Measurements from ENCODE around the gene NEBL.

NEBL gene

DNA sequence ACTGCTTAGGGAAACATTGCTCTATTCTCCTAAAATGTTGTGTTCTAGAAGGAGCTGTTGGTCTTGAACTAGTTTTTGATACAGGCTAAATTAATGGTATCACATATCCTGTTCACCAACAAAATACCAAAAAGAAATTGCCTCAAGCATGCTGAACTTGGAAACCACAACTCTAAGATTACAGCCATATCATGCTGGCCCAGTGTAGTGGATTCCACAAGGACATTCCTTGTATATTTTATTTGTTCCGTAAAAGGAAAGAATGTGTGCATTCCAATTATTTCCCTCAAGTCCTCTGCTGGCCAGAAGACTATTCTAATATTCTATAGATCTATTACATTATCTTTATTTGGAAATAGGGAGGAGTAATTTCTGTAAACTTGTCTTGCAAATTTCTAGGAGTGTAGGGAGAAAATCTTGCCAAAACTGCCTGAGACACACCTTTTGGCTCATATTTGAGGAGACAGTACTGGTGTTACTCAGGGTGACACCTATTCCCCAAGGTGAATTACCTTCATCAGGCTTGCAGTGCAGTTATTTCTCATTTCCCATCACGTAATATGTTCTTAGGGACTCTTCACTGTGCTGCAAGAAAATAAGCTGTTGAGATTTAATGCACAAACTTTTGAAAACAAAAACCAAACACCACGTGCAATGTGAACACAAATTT is 1.9 kb upstream of the NEBL start:
- no peak for DNase-seq

DNA sequence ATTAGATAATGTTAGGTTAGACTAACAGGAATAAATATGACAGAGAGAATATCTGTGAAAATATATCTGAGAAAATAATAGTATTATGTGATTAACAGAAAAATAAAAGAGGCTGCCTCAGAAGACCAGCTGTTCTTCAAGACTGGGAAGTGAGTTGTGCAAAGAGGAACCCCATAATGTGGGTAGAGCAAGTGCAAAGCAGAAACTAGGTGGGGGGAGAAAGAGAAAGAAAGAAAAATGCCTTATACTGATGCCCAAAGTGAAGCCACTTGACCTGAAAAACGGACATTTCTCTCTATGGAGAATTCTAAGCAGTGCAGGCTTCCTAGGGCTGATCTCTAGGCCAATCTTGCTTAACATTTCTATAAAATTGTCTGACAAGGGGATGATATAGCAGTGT is 3.8 kb downstream of the NEBL start:
- no peak for DNase-seq

DNA sequence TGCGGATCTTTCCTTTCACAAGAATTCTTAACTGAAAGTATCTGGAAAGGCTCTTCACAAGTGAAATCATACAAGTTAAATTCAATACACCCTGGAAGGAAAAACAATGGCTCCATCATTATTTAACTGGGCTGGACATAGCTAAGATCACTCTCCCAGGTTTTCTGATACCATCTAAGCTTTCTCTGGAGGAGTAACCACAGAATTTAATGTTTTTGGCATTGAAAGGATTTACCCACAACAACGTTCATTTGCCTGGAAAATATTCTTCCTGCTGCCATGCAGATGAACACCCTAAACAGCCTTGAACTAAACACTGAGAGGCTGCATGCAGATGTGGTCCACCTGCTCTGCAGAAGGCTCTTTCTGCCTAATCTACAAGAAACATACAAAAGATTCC is 4.3 kb downstream of the NEBL start:
- DNase-seq = no peak

DNA sequence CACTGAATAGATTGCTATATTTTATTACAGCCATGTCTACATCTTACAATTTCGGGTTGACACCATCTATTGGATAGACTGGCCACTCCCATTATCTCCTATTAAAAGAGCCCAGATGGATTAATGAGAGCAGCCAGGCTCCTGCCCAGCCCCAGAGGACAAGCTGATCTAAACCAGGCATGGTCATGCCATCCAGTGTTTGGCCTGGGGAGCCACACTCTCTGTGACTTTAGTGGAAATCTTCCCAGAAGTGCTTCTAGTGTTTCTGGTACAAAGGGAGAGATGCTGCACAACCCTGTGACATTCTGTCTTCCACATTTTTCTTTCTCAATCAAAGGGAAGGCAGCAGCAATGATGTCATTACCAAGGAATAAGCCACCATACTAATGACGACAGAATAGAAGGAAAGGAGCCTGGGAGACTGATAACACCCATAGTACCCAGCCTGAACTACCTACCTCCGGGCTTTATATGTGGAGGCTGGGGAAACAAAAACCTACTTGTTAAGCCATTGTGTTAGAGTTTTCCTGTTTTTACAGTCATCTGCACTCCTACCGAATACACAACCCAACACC is 5.0 kb downstream of the NEBL start:
- DNase-seq = no peak

DNA sequence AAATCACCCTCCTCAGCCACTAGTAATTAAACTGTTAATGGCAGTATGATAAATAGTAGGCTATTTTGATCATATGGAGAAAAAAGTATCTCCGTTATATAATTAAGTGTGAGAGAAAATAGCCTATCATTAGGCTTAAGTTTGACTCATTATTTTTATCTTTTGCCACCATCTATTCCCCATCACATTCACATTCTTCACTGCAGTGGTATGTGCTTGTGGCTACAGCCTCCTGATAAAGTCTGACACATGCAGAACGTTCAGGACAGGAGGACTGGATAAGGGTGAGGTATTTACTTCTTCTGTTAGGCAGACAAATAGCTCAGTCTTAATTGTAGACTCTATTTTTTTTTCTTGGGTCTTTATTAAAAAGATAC is 5.8 kb downstream of the NEBL start:
- no peak for DNase-seq

DNA sequence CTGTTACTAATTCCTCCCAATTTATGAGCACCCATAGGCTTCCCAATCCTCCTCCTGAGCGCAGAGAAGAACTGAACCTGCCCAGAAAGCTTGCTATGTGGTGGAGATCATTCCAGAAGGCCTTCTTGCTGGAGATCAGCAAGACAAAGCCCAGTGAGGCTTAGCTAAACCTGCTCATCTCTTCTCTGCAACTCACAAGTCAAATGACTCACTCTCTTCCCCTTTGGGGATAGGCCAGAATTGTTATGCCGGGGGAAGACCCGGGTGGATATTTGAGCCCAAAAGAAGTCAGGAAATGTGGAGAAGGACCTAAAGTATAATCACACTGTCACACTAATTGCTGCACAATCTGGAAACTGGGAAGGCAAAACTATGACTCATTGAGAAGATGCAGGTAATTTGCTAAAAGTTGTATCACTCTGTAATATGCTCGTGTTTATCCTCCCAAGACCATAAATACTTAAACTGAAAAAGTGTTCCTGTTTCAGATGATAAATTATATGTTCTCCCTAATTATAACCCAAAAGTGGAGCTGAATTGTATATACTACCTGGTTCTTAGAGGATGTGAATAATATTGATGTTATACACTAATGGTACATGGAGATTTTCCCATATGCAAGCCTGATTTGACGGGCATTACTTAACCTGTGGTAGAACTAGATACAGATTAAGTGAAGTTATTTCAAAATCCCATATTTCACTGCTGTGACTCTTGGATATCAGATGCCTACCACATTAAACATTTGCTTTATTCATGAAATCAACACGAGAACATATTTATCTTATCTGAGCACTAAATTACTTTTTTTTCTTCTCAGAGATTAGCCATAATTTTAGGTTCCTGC is 6.4 kb downstream of the NEBL start:
- no peak for DNase-seq

DNA sequence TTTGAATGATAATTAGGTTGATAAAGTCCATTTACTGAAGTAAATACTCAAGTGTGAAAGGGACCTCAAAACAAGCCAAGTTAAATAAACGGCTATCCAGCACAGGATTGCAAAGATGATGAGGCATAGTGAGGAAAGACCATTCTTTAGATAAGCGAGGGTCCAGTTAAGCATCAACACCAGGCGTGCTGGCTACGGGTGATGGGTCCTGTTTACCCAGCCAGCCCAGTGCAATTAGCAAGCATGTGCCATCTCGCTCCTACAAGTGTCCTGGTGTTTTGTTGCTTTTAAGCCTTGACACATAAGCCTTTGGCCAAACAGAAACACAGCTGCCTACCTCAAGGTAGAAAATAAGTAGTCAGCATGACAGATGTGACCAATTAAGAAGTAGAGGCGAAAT is 7.1 kb downstream of the NEBL start:
- DNase-seq = no peak

DNA sequence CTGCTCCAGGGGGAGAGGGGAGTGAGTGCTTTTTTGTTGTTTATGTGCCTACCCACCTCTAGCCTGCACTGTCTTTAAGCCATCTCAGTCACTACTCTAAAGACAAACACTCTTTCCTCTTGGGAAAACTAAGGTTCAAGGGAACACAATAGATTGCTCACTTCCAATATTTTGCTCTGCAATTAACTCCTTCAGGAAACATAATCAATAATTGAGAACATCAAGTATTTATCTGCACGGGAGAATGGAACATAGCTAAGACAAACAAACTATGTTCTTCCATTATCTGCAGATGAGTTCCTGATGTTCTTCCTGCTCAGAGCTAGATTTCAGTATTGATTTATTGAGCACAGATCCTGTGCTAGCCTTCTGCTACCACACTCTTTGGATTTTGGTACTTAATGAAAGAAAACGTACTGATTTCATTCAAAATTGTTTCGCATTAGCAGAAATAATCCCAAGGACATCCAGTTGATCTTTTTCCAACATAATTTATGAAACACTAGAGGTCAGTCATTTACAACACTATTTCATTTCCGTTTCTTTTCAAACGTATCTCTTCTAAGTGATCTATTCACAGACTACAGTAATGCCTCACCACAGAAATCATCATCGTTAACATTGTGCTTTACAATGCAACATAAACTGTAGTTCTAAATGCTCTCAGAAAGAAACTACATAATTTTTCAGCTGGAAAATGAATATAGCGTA is 8.3 kb downstream of the NEBL start:
- no peak for DNase-seq

DNA sequence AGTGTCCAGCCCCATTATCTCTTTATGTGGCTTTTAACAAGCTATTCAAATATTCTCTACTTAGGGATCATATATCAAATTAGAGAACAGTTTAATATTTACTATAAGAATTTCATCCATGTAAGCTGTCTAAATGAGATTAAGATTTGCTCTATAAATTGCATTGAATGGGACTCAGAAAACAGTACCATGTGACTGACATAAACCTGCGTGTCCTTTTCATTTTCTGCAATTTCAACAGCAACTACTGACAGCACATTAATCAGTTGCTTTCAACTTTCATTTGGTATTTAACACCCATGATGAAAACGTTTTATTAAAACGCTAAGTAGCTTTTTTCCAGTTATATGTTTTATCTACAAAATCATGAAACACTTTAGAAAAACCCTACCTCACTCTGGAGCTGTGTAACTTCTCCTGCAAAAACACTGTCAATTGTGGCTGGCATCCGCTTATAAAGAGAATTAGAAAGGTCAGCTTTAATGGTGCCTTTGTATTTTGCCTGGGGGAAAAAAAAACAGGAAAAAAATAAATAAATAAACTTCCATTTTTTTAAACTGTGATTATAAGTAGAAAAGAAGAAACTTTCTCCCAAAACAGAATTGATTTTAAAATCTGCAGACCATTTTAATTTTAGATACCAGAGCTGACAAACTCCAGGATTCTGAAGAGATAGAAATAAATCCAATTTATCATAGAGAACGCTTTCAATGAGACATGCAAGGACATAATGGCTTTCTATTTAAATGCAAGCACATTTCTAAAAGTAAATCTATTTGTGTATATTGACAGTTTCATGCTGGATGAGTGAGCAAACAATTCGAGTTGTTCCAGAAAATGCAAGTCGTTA is 9.2 kb downstream of the NEBL start:
- no peak for DNase-seq

DNA sequence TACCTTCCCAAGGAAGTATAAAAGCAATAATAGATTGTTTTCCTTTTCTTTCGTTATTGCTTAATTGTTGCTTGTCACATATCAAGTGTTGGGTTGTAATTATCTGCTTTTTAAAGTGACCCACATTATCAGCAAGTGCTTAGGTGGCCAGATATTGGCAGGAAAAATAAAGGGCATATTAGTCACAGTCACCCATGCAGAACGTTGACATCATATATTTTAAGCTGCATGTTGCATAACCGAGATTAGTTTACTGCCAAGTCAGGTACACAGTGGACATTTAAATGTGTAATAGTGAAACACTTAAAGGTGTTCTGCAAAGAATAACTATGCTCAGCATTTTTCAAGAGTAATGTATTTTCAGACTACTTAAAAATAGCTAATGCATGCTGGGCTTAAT is 11.4 kb downstream of the NEBL start:
- no peak for DNase-seq

DNA sequence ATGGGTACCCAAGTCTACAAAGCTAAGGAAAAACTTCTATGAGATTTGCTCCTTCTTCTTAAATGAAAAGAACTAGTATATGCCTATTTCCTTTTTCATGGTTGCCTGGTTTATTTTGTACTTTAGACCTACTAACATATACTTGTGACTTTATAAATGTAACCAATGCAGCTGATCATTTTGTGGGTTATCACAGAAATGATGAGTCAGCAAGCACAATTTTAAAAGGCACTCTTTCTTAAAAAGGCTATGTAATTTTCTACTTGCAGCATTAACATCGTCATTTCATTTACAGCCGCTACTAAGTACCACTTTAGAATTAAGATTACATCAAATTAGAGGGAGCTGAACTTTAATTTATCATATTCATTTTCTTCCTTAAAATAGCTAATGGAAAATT is 13.6 kb downstream of the NEBL start:
- DNase-seq = no peak

DNA sequence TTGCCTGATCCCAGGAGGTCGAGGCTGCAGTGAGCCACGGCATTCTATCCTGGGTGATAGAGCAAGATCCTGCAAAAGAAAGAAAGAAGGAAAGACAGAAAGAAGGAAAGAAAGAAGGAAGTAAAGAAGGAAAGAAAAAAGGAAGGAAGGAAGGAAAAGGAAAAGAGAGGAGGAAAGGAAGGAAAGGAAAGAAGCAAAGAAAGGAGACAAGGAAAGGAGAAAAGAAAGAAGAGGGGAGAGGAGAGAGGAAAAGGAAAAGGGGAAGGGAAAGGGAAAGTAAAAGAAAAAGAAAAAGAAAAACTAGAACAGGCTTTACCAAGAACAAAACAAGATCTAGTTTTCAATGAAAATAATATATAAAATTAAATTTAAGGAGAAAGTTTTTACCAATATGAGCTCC is 15.0 kb downstream of the NEBL start:
- DNase-seq = no peak

DNA sequence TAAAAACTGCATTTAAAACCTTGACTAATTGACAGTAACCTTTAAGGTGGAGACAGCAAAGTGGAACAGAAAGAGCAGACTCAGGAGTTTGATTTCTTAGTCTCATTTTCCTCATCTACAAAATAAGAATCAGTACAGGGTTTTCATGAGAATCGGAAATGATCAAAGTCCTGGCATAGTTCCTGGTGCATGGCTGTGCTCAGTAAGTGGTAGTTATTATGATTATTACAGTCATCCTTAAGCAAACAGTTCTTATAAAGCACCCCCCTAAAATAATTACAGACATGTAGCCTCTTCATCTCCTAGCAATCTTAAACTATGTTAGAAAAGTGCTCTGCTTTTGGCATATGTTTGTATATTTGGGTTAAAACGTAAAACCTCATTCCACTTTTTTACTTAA is 18.0 kb downstream of the NEBL start:
- DNase-seq = no peak

DNA sequence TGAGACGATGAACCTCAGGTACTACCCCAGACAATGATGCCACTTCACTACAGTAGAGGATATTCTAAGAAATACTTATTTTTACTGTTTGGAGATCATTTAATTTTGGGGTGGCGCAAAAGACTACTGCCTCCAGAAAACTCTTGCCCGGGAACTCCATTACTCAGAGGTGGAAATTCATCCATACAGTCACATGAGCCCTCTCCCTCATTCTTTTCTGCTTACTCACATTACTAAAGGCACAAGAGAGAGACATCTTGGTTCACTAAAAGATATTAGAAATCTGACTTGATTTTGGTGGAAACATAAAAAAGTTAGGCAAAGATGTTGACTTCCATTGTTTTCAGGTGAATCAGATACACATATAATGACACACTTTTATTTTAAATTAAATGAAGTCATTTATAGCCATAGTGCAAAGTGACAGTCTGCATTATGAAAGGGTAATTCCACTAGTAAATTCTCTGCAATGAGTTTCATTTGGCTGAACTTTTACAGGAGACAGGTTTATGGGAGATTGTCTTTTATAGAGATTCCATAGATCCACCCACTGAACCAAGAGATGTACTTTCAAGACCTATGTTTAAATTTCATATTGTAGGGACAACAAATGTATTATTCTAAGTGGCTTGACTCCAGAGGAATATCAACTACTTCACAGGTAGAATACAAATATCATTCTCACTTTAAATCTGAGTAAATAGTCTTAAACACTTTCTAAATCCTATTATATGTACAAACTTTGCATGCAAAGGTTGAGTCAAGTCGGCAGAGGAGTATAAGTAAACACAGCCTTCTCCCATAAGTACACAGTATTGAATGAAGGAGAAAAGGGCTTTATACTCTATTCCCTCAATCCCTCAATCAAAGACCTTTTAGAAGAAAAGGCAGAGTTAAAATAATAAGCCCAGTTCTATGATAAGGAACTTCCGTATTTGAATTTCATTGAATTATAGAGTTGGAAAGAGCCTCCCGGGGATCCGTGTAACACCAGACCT is 18.8 kb downstream of the NEBL start:
- DNase-seq = no peak

DNA sequence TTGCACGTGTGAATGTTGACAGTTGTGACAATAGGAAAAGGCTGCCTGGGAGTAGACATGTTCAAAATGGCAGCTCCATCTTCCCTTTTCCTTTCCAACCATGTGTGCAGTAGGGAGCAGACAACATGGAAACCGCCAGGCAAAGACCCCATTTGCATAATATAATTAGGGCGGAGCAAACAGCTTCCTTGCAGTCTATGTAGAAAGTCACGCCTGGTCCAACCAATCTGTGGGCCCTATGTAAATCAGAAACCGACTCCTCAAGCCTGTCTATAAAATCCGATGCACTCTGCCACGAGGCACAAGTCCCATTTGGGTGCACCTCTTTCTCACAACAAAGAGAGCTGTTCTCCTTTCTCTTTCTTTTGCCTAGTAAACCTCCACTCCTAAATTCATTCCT is 19.6 kb downstream of the NEBL start:
- no peak for DNase-seq

DNA sequence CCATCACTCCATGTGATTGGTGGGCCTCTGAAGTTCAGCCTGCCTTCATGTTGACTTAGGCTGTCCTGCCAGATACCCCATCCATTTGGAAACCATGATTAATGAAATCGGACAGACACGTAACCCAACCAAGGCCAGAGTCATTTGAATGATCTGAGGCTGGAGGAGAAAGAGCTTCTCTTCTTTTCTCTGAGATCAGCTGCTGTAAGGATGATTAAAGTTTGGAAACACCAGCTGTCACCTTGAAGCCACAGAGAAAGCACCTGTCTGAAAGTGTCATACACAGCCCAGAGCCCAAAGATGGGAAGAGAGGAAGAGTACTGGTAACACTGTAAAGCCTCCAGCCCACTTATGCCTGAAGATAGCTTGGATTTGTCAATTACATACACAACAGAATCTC is 22.9 kb downstream of the NEBL start:
- DNase-seq = no peak

DNA sequence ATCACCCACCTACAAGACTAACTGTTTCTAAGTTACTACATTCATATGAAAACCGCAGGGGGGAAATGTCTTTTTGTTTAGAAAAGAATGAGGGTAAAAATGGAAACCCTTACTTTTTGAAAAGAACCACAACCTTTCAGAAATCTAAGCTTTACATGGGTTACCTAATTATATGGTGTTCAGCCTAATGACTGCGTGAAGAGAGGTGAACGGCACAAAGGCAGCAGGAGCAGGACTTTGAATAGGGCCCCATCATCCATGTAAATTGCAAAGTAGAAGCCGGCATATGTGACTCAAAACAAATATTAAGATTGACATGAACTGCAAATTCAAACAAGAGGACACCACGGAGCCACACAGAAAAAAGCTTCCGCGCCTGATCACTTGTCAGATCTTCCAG is 25.1 kb downstream of the NEBL start:
- no peak for DNase-seq

DNA sequence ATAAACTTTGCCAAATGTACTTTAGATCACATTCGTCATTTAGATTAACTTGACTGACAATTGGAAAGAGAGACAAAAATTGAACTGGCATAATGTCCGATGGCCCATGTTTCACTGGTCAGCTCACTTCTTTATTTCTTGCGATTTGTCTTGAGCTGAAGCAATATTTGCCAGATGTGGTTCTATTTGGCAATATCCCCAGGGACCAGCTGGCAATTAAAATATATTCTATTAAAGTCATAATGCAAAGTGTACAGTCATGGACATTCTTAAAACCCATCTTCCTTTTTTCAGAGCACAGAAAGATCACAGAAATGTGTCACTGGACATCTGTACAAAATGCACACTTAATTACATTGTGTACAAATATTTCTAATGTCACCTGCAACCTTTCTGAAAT is 26.3 kb downstream of the NEBL start:
- DNase-seq = no peak

DNA sequence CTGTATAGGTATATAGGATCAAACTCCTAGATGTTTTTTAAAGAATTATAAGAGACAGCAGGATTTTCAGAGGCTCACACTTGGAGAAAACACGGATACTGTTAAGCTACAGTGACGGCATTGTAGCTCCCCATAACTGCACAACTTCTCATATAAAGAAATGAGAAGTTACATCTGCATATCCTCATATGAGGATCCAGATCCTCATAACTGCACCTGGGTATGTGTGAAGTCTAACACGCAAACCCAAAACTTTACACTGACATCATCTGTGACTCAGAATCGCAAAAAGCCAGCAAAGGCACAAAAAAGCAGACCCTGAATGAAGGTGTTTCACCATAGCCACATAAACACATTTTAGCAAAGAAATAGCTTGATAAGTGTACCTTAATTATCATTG is 34.1 kb downstream of the NEBL start:
- DNase-seq = no peak

DNA sequence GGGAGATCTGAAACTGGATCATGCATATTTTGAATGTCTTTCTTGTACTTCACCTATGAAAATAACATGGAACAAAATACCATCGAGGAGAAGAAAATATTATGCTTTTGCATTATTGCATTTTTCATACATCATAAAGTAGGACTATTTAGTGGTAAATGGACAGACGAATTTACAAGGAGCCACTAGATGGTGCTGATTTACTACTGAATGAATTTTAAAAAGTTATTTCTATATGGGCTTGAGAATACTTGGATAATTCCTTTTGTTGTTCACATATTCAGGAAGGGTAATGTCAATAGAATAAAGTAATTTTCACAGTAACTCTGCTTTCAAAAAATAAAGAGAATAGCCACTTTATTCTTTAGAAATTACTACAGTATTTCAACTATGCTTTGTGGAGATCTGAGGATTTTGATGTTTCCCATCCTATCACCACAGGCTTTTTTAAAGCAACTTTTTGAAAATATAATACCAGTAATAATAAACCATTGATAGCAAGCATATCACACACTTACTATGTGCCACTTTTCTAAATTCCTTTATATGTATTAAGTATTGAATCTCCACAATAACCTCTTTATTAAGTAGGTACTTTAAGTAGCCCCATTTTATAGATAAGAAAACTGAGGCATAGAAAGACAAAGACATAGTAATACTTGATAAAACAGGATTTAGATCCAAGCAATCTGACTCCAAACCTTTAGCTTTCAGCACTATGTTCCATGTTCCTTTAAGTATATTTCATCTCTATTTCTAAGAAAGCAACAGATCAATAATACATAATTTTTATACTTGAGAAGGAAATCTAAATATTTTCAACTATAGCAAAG is 38.6 kb downstream of the NEBL start:
- DNase-seq = peak; percentile 2

DNA sequence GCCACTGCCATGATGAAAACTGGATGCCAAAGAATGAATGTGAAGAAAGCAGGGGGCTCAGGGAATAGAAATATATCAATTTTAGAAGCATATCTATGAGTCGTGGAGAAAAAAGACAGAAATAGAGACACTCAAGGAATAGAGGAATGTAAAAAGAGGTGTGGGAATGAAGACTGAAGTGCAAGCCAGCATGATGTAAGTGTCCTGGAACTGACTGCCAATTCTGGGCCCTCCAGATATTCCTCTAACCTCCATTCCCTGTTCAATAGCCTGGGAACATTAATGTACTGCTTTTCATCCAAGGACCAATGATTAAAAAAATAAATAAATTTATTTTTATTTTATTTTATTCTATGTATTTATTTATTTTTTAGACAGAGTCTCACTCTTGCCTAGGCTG is 40.6 kb downstream of the NEBL start:
- DNase-seq = no peak
